ENCODE data around the gene BSDC1. TPM values are rescaled to one million over a fixed set of nuclear protein-coding genes. Genes with fewer than 3 reads are reported as not detected.
A peak's percentile ranks its signal among the peaks of the same experiment; 100 is the strongest.

BSDC1 gene
- total and polyA plus RNA-seq, 8 donors, result 35.9 to 56.9 (median 43.4) TPM

GRCh38 chr1:32331549-32331948, 62.7 kb downstream of the BSDC1 start:
- FAIRE-seq (no peak), DNase-seq (peak in 1 of 6 donors; percentile 25), ATAC-seq (no peak)
- intact Hi-C loops (cut with DNase I), result no loop called here
- Histone ChIP-seq H3K36me3 (peaks cover 5 to 38% (median 15%) of the 10 kb centered on the region in 3 donors), H3K27me3 (no peaks in the 10 kb centered on the region), H3K4me1 (peaks cover 0 to 8% (median 4%) of the 10 kb centered on the region in 3 donors), H3K4me3 (no peak overlapping the region), H3K9me3 (no peaks in the 10 kb centered on the region), H3K27ac (no peak overlapping the region)
- WGBS, 2 donors, result 89 to 90% methylated on average over 12 of the region's 12 CpGs
- no peak for TF ChIP-seq CTCF (IDR thresholded peaks at IDR 0.05)

- Histone ChIP-seq H3K36me3 (peaks cover 5 to 40% (median 15%) of the 10 kb centered on the region in 3 donors), H3K4me3 (no peak overlapping the region), H3K4me1 (peaks cover 0 to 8% (median 0%) of the 10 kb centered on the region in 3 donors), H3K27ac (no peak overlapping the region), H3K9me3 (no peaks in the 10 kb centered on the region), H3K27me3 (no peaks in the 10 kb centered on the region)
- intact Hi-C loops (cut with DNase I), result no loop called here
- 95 to 96% methylated on average over 12 of the region's 12 CpGs for WGBS, 2 donors
- no peak for FAIRE-seq
- no peak for TF ChIP-seq CTCF (IDR thresholded peaks at IDR 0.05)
- peak in 1 of 6 donors; percentile 23 for DNase-seq
- ATAC-seq, result no peak
These were observed 63.6 kb downstream of the BSDC1 start for GRCh38 chr1:32330558-32331151.

GRCh38 chr1:32329931-32330466, 64.2 kb downstream of the BSDC1 start:
- Histone ChIP-seq H3K9me3 (no peaks in the 10 kb centered on the region), H3K4me1 (peaks cover 0 to 7% (median 0%) of the 10 kb centered on the region in 3 donors), H3K27me3 (no peaks in the 10 kb centered on the region), H3K4me3 (no peak overlapping the region), H3K36me3 (peaks cover 5 to 46% (median 15%) of the 10 kb centered on the region in 3 donors), H3K27ac (no peak overlapping the region)
- ATAC-seq (no peak), FAIRE-seq (no peak), DNase-seq (no peak)
- TF ChIP-seq CTCF (IDR thresholded peaks at IDR 0.05), result no peak
- intact Hi-C loops (cut with DNase I), result no loop called here
- 90 to 93% methylated on average over 4 of the region's 4 CpGs for WGBS, 2 donors

- 93 to 94% methylated on average over 11 of the region's 11 CpGs for WGBS, 2 donors
- no peak for FAIRE-seq
- no peak for DNase-seq
These were observed 67.0 kb downstream of the BSDC1 start for GRCh38 chr1:32327204-32327603.

More at GRCh38 chr1:32327204-32327603, 67.0 kb downstream of the BSDC1 start:
- peaks cover 5 to 53% (median 15%) of the 10 kb centered on the region in 3 donors for H3K36me3 ChIP-seq
- intact Hi-C loops (cut with DNase I), result no loop called here
- H3K27ac ChIP-seq, result no peak overlapping the region
- H3K4me1 ChIP-seq, result peaks cover 6 to 12% (median 6%) of the 10 kb centered on the region in 3 donors
- ATAC-seq, result no peak
- no peaks in the 10 kb centered on the region for H3K9me3 ChIP-seq
- TF ChIP-seq CTCF (IDR thresholded peaks at IDR 0.05), result no peak
- H3K27me3 ChIP-seq, result no peaks in the 10 kb centered on the region
- no peak overlapping the region for H3K4me3 ChIP-seq

Measured in pancreas (tissue), 10 donors.